IMR-90 (cell line): ENCODE measurements around the gene AKT1S1.

Source experiments
- CTCF ChIP-seq: conservative IDR thresholded peaks from 2 replicates; pipeline ENCODE4 v1.5.1; 2012; ENCODE audit warnings: mild to moderate bottlenecking, low read depth, low read length, improper control_type of control experiment
- POLR2A ChIP-seq: IDR thresholded peaks from 2 replicates; pipeline ENCODE4 v1.6.1; 2012; ENCODE audit warnings: mild to moderate bottlenecking, low read depth, low read length
- RCOR1 ChIP-seq: IDR thresholded peaks from 2 replicates; pipeline ENCODE4 v1.6.1; 2012; ENCODE audit warnings: mild to moderate bottlenecking, low read length, improper control_type of control experiment; ENCODE audit not compliant: insufficient replicate concordance
- TF ChIP-seq, protein P1 (sequence below): fragments of 150-350 bp; IDR thresholded peaks from 2 replicates; pipeline ENCODE4 v1.6.1; 2017; ENCODE audit warnings: mild to moderate bottlenecking, antibody characterized with exemption, low read length, low read depth

DNA sequence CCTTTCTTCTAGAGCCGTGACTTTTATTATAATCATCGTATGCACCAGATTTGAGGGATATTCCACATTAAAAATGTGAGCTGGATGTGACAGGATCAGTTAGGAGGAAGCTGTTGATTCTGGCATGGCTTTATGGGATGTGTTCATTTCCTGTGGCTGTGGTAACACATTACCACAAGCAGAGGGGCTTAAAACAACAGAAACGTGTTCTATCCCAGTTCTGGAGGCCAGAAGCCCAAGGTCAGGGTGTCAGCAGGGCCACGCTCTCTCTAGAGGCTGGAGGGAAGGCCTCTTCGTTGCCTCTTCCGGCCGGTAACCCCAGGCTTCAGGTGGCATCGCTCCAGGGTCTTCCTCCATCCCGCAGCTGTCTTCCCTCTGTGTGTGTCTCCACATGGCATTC is 44.6 kb downstream of the AKT1S1 start:
- TF ChIP-seq CTCF, result no peak
- TF ChIP-seq POLR2A, result no peak
- TF ChIP-seq, protein P1, sequence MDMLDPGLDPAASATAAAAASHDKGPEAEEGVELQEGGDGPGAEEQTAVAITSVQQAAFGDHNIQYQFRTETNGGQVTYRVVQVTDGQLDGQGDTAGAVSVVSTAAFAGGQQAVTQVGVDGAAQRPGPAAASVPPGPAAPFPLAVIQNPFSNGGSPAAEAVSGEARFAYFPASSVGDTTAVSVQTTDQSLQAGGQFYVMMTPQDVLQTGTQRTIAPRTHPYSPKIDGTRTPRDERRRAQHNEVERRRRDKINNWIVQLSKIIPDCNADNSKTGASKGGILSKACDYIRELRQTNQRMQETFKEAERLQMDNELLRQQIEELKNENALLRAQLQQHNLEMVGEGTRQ, result no peak
- TF ChIP-seq RCOR1, result no peak
